ENCODE measurements around the gene TCIRG1.

Gene TCIRG1

GRCh38 chr11:68076371-68077042 is 37.7 kb downstream of the TCIRG1 start:
- TF ChIP-seq CTCF (conservative IDR thresholded peaks at IDR 0.05): peak; percentile 21; the same call in 1 of the 2 replicates

DNA sequence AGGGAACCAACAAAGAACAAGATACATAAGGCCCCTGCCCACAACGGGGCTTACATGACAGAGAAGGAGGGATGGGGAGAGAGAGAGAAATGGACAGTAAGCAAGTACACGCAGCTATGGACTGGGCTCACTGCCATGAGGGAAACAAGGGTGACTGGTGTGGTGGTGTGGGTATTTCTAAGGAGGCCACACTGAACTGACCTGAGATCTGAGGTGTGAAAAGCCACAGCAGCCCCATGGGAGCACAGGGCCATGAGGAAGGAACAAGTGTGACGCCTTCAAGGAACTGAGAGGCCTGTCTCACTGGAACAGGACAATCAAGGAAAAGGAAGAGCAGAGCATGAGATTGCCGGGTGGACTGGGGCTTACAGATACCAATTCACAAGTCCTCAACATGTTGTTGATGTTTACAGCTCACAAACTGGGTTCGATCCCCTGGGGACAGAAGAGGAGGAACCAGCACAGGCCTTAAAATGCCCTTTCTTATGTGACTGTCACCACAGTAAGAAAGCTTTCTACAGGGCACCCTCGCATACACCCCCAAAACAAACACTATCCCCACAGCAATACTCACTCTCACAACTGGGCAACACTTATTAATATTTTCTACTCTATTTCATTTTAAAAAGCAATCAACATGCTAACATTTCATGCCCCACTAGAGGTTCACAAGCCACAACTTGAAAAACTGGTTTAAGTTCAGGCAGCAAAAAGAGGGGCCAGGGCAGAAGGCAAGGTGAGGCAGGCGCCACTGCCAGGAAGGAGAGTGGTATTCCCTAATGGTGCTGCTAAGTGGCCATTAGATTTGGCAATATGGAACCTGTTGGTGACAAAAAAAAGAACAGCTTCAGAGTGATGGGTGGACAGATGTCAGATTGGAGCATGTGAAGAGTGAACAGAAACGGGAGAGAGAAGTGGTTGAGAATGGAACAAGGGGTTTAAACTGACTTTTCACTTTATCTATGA is 39.1 kb downstream of the TCIRG1 start:
- peak overlapping the region; percentile 74; the same call in 1 of the 2 replicates for H3K27ac ChIP-seq

More at GRCh38 chr11:68076371-68077042, 37.7 kb downstream of the TCIRG1 start:
- H3K27ac ChIP-seq: no peak overlapping the region

DNA sequence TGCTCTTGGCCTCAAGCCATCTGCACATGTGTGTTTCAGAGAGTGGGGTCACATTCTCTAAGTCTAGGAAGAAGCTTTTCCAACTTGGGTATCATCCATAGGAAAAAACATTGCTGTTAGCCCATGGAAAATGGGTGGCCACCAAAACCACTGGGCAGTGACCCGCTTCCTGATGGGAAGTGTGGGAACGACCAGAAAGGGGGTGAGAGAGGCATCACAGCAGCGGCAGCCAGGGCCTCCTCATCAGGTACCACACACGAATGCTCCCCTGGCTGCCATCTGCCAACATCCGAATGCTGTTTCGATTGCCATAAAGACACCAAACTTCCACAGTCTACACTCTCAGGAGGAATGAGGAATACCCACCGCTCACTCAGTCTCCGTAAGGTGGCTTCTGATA is 42.0 kb downstream of the TCIRG1 start:
- peak overlapping the region; percentile 74 for H3K27ac ChIP-seq
- no peak for TF ChIP-seq CTCF (conservative IDR thresholded peaks at IDR 0.05)

More for the DNA sequence above, 39.1 kb downstream of the TCIRG1 start:
- TF ChIP-seq CTCF (conservative IDR thresholded peaks at IDR 0.05): no peak

DNA sequence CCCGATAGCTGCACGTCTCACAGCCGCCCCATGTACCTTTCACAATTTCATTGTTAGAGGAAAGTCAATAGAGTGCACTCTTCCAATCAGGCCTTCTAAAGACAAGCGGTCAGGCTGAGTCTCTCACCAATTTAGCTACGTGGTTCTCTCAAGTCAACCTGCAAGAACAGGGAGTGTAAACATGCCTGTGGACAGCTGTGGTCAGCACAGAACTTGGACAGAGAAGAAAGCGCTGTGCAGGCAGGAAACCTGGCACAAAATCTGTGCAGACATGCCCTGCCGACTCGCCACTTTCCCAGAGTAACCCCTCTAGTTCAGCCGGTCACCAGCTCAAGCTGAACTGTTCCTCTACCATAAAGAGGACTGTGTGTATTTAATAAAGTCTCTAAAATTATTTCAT is 42.9 kb downstream of the TCIRG1 start:
- TF ChIP-seq CTCF (conservative IDR thresholded peaks at IDR 0.05): 0 out of 2 replicates have a peak, but pooled peaks have one; percentile 13
- peak overlapping the region; percentile 74 for H3K27ac ChIP-seq

GRCh38 chr11:68082481-68082880 is 43.7 kb downstream of the TCIRG1 start:
- no peak for TF ChIP-seq CTCF (conservative IDR thresholded peaks at IDR 0.05)
- peak overlapping the region; percentile 74 for H3K27ac ChIP-seq

DNA sequence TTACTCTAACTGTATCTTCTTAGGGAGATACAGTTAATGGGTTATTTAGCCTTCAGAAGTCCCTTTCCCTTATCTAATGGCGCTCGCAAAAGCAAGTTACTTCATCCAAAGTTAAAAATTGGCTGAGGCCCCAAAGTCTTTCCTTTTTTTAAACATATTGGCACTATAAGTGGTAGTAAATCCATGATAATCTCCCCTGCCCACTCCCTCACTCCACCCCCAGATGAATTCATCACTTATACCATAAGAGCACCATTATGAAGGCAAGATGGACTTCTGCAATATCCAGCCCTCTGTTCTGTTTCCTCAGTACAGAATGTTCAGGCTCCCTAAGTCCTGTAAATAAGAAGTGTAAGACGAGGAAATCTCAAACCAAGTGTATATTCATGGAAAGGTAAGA is 44.7 kb downstream of the TCIRG1 start:
- no peak for TF ChIP-seq CTCF (conservative IDR thresholded peaks at IDR 0.05)
- peak overlapping the region; percentile 74 for H3K27ac ChIP-seq

DNA sequence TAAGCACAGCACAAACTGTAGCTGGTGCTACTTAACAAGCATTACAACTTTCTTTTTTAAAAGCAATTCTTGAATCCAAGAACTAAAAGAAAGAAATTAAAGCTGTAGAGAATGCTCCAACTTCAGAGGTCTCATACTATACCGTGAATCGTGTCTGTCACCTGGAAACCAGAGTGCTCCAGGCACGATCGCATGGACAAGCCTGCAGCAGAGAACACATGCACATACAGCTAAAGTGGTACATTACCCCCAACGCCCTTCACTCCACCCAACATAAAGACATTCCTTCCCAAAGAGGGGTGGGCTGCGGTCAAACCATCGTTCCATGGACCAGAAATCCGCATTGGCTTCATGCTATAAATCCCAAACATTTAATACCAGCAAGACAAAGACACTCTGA is 50.9 kb downstream of the TCIRG1 start:
- no peak for TF ChIP-seq CTCF (conservative IDR thresholded peaks at IDR 0.05)
- peak overlapping the region; percentile 83 for H3K27ac ChIP-seq

All from VCaP (cell line).